ENCODE data around the gene PDCD7. TPM values are rescaled to one million over a fixed set of nuclear protein-coding genes. Genes with fewer than 3 reads are reported as not detected.
A peak's percentile ranks its signal among the peaks of the same experiment; 100 is the strongest.

PDCD7 gene
- total and polyA plus RNA-seq, 2 of the 13 experiments (the other 11 are each of a cell fraction or from before 2014, with no cell fraction given) = 10.1 to 14.7 TPM

- TF ChIP-seq ZNF609 (CRISPR knock-in tag; IDR thresholded peaks at IDR 0.05; ENCODE audit: borderline replicate concordance) (peak; percentile 71), SIX1 (CRISPR knock-in tag; IDR thresholded peaks at IDR 0.05; ENCODE audit: borderline replicate concordance) (no peak), RFX5 (IDR thresholded peaks at IDR 0.05; ENCODE audit: low read depth, low read length) (no peak), ZSCAN12 (CRISPR knock-in tag; IDR thresholded peaks at IDR 0.05) (no peak), JUNB (CRISPR knock-in tag; IDR thresholded peaks at IDR 0.05; ENCODE audit: borderline replicate concordance) (0 out of 2 replicates have a peak, but pooled peaks have one; percentile 23), ZNF362 (CRISPR knock-in tag; IDR thresholded peaks at IDR 0.05; ENCODE audit: borderline replicate concordance) (no peak), FOXA3 (CRISPR knock-in tag; IDR thresholded peaks at IDR 0.05) (peak; percentile 96), HHEX (CRISPR knock-in tag; IDR thresholded peaks at IDR 0.05) (0 out of 2 replicates have a peak, but pooled peaks have one; percentile 31), ZNF558 (CRISPR knock-in tag; IDR thresholded peaks at IDR 0.05; ENCODE audit: borderline replicate concordance) (no peak), MAF1 (CRISPR knock-in tag; IDR thresholded peaks at IDR 0.05; ENCODE audit: borderline replicate concordance) (no peak), HIVEP1 (CRISPR knock-in tag; IDR thresholded peaks at IDR 0.05) (no peak), ZSCAN29 (CRISPR knock-in tag; conservative IDR thresholded peaks at IDR 0.05) (no peak), GATA4 (IDR thresholded peaks at IDR 0.05; ENCODE audit: borderline replicate concordance, low read depth) (no peak), FOXK1 (CRISPR knock-in tag; IDR thresholded peaks at IDR 0.05; ENCODE audit: borderline replicate concordance, low read depth) (peak; percentile 41; the same call in 1 of the 2 replicates), HDAC2 (CRISPR knock-in tag; IDR thresholded peaks at IDR 0.05) (0 out of 2 replicates have a peak, but pooled peaks have one; percentile 23), MXD4 (CRISPR knock-in tag; IDR thresholded peaks at IDR 0.05) (no peak), ZNF557 (CRISPR knock-in tag; IDR thresholded peaks at IDR 0.05) (no peak), ZBTB43 (CRISPR knock-in tag; conservative IDR thresholded peaks at IDR 0.05) (peak; percentile 81; the same call in 1 of the 2 replicates), CHCHD3 (CRISPR knock-in tag; IDR thresholded peaks at IDR 0.05) (no peak), ZNF431 (CRISPR knock-in tag; IDR thresholded peaks at IDR 0.05; ENCODE audit: borderline replicate concordance, low read depth) (no peak)
Observed at GRCh38 chr15:65171428-65171827, 37.8 kb upstream of the PDCD7 start (continued).

Measured in HepG2 (cell line).